Urinary bladder (tissue), 4 donors: ENCODE data around the gene AOPEP. TPM values are rescaled to one million over a fixed set of nuclear protein-coding genes. Genes with fewer than 3 reads are reported as not detected.
"Not testable (repeated sequence)": the region's sequence is repeated elsewhere in the genome, so short reads cannot be mapped to it uniquely, and the experiment has no call there.

ENCODE experiments used
- DNase-seq: peaks from one replicate; pipeline ENCODE4 v3.0.0-alpha.2; 2015; ENCODE audit errors: extremely low spot score
- H3K27ac ChIP-seq: one replicate; pipeline ENCODE4 v1.5.1; 2013; ENCODE audit warnings: low read depth, mild to moderate bottlenecking, moderate library complexity
- H3K36me3 ChIP-seq: one replicate; pipeline ENCODE4 v1.6.1; 2013; ENCODE audit warnings: mild to moderate bottlenecking, moderate library complexity; ENCODE audit not compliant: insufficient read depth
- H3K4me1 ChIP-seq: one replicate; pipeline ENCODE4 v1.6.1; 2013; ENCODE audit warnings: mild to moderate bottlenecking, moderate library complexity; ENCODE audit not compliant: insufficient read depth
- H3K4me3 ChIP-seq: one replicate; pipeline ENCODE4 v1.5.1; 2013; ENCODE audit warnings: low read depth, low read length
- WGBS: extraction: QIAGEN DNeasy Blood & Tissue Kit; methylation state at CpG from one replicate; pipeline ENCODE4 v1.1.7; 2013; 5-methylcytosine and 5-hydroxymethylcytosine counted together
- polyA plus RNA-seq: library from polyadenylated mRNA; stranded (reverse); fragments of 200-250 nt; gene quantifications from one replicate; pipeline ENCODE4 v1.2.3, GENCODE V29; 2013
- total RNA-seq: library from RNA; depleted of rRNA; stranded (reverse); fragments of >200 nt; gene quantifications from one replicate; pipeline ENCODE4 v1.2.3, GENCODE V29; 2014
- donor health status: healthy with polysubstance abuse.
- donor health status: healthy.

AOPEP gene
- total and polyA plus RNA-seq, 2 donors: 99.2 to 136 TPM

- Histone ChIP-seq H3K27ac (no peak overlapping the region), H3K36me3 (no peaks in the 10 kb centered on the region), H3K4me1 (no peaks in the 10 kb centered on the region), H3K4me3 (no peak overlapping the region)
- no peak for DNase-seq
- WGBS: 77% methylated on average over 9 of the region's 9 CpGs
These were observed 99.5 kb downstream of the AOPEP start for GRCh38 chr9:94826044-94826443.

DNA sequence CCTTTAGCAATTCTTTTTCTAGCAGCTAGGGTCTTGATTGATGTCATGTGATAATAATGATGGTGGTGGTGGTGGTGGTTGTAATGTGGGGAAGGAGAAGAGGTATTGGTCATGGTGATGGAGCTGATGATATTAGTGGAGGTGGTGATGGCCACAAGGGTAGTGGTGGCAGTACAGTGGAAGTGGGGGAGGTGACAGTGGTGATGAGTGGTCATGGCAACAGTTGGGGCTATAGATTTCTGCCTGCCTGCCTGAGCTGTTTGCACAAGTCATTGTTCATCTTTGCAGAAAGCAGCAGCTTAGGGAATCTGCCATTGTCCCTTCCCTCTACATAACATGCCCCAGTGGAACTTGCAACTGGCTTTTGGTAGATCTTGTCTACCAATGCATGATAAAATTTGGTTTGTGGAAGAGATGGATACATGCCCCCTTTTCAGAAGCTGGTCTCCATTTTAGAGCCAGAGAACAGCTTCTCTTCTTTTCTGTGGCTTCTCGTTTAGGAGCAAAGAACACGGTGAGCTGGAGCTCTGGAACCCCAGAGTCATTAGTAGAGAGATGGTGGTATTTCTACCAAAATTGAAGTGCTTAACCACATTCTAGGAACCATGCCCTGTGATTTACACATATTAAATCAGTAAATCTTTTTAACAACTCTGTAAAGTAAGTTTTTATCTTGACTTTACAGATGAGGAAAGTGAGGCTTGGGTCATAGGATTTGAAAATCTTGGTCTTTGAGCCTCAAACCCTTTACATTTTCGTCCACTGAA, 100.3 kb downstream of the AOPEP start:
- H3K4me3 ChIP-seq: no peak overlapping the region
- no peaks in the 10 kb centered on the region for H3K4me1 ChIP-seq
- no peak for DNase-seq
- H3K36me3 ChIP-seq: no peaks in the 10 kb centered on the region
- no peak overlapping the region for H3K27ac ChIP-seq
- 87% methylated on average over 3 of the region's 3 CpGs for WGBS

DNA sequence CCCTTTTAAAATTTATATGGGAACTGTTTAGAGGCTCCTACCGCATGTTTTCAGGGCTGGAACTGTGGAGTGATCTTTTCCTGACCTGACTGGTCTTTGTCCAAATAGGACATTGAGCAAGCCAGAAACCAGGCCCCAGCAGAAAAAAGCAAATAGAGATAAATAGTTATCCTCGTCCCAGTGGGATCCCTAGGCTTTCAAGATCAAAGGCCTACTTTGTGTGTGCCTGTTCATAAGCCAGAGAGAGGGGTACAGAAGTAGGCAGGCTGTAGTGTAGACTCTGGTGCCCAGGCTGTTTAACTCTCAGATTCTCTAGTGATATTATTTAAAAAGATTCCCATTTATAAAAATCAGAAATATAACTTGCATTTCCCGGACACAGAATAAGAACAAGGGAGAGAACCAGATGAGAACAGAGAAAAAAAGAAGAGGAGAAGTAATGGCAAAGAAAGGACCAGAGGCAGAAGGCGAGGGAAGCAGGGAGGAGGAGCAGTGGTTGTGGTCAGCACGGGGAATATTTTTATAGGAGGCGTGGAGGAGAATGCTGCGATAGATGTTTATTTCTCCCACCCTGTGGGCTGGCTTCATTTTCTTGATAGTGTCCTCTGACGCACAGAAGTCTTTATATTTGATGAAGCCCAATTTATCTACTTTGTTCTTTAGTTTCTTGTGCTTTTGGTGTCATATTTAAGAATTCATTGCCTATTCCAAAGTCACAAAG, 101.2 kb downstream of the AOPEP start:
- no peak for DNase-seq

DNA sequence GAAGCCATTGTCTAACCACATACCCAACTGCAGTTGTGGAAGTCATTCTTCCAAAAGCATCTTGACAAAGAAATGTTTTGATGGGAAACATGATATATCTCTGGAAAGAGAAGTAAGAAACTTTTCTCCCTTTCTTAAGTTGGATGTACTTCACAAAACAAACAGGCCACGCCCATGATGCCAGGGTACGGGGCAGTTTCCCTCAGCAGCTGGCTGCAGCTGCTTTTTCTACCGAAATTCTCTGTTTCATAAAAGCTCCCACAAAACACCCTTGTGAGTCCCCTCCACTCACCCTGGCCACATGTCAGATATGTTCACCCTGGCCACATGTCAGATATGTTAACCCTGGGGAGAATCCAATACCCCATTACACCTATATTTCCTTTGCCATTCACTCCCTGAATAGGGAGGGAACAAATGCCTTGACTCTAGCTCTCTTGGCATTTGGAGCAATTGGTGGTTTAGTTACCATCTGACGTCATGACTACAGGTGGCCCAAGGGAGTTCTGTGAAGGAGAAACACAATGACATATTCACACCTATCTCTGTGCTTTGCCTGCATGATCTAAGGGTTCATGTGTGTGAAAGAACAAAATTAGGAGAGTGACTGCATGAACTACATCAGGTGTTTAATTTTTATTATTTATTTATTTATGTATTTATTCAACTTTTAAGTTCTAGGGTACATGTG, 103.0 kb downstream of the AOPEP start:
- WGBS: 74% methylated on average over 4 of the region's 4 CpGs
- H3K4me3 ChIP-seq: no peak overlapping the region
- H3K36me3 ChIP-seq: no peaks in the 10 kb centered on the region
- H3K27ac ChIP-seq: no peak overlapping the region
- H3K4me1 ChIP-seq: no peaks in the 10 kb centered on the region
- DNase-seq: no peak

More for the DNA sequence above, 101.2 kb downstream of the AOPEP start:
- WGBS: 27% methylated on average over 8 of the region's 8 CpGs
- no peak overlapping the region for H3K4me3 ChIP-seq
- H3K36me3 ChIP-seq: no peaks in the 10 kb centered on the region
- peak overlapping the region; percentile 28 for H3K27ac ChIP-seq
- no peaks in the 10 kb centered on the region for H3K4me1 ChIP-seq

GRCh38 chr9:94830071-94830604, 103.6 kb downstream of the AOPEP start:
- H3K4me1 ChIP-seq: not testable (repeated sequence)

GRCh38 chr9:94833802-94834201, 107.3 kb downstream of the AOPEP start:
- WGBS: 94% methylated on average over 4 of the region's 4 CpGs
- Histone ChIP-seq H3K27ac (no peak overlapping the region), H3K4me3 (no peak overlapping the region), H3K36me3 (no peaks in the 10 kb centered on the region), H3K4me1 (no peaks in the 10 kb centered on the region)
- DNase-seq: no peak

More at GRCh38 chr9:94830071-94830604, 103.6 kb downstream of the AOPEP start:
- H3K36me3 ChIP-seq, H3K4me3 ChIP-seq, DNase-seq, H3K27ac ChIP-seq: not testable (repeated sequence)
- WGBS: 62% methylated on average over 3 of the region's 3 CpGs

DNA sequence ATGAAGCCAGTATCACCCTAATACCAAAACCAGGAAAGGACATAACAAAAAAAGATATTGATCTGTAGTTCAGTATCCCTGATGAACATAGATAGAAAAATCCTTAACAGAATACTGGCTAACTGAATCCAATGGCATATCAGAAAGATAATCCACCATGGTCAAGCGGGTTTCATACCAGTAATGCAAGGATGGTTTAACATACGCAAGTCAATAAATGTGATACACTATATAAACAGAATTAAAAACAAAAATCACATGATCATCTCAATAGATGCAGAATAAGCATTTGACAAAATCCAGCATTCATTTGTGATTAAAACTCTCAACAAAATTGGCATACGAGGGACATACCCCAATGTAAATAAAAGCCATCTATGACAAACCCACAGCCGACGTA, 110.9 kb downstream of the AOPEP start:
- Histone ChIP-seq H3K27ac (no peak overlapping the region), H3K4me3 (no peak overlapping the region), H3K36me3 (no peaks in the 10 kb centered on the region), H3K4me1 (no peaks in the 10 kb centered on the region)
- DNase-seq: no peak
- 89% methylated on average over 5 of the region's 5 CpGs for WGBS

DNA sequence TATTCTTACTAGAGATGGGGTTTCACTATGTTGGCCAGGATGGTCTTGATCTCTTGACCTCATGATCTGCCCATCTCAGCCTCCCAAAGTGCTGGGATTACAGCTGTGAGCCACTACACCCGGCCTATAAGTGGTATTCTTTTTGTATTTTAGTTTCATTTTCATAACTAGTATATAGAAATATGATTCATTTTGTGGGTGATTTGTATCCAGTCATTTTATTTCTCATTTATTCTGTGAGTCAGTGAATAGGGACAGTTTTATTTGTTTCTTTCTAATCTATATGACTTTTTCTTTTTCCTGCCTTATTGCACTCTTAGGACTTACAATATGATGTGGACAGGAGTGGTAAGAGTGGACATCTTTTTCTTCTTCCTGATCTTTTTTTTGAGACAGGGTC, 112.9 kb downstream of the AOPEP start:
- H3K4me1 ChIP-seq: no peaks in the 10 kb centered on the region
- no peak overlapping the region for H3K4me3 ChIP-seq
- no peak for DNase-seq
- 96% methylated on average over 1 of the region's 1 CpG for WGBS
- H3K27ac ChIP-seq: no peak overlapping the region
- H3K36me3 ChIP-seq: no peaks in the 10 kb centered on the region

DNA sequence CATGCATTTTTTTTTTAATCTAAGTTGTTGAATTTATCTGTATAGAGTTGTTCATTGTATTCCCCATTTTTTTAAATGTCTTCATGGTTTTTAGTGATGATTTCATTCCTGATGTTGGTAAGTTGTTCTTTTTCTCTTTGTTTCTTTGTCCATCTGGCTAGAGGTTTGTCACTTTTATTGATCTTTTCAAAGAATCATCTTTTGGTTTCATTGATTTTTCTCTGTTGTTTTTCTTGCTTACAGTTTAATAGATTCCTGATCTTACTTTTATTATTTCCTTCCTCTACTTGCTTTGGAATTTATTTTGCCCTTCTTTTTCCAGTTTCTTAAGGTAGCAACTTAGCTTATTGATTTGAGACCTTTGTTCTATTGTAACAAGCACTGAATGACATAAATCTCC, 114.2 kb downstream of the AOPEP start:
- H3K27ac ChIP-seq: no peak overlapping the region
- no peak for DNase-seq
- no peak overlapping the region for H3K4me3 ChIP-seq
- H3K4me1 ChIP-seq: no peaks in the 10 kb centered on the region
- H3K36me3 ChIP-seq: no peaks in the 10 kb centered on the region

DNA sequence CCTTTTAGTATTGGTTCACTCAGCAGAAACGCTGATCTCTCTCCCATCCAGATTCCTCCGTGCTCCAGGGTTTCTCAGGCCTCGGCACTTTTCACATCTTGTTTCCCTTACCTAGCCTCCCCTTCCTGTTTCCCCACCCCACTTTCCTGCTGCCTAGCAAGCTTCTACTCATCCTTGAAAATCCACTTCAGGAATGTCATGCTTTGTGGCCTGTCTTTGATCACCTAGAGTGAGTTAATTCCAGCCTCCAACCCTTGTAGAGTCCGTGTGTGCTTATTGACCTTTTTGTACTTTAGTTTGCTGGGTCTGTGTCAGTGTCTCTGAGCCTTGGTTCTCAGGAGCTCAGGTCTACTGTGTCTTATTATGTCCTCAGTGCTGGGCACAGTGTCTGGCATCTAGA, 116.6 kb downstream of the AOPEP start:
- WGBS: 86% methylated on average over 4 of the region's 4 CpGs
- H3K4me3 ChIP-seq: no peak overlapping the region
- H3K27ac ChIP-seq: no peak overlapping the region
- H3K36me3 ChIP-seq: no peaks in the 10 kb centered on the region
- H3K4me1 ChIP-seq: no peaks in the 10 kb centered on the region
- DNase-seq: no peak

DNA sequence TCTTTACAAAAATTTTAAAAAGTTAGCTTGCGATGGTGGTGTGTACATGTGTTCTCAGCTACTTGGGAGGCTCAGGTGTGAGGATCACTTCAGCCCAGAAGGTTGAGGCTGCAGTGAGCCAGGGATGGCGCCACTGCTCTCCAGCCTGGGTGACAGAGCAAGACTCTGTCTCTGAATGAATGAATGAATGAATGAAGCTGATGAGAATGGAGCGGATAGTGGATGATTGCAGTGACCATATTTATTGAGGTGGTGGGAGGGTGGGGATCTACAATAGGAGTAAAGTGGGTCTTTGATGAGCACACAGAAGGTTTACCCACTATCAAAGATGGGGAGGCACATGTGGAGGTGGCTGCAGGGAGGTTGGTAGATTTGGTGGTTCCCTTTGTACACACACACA, 120.2 kb downstream of the AOPEP start:
- H3K27ac ChIP-seq: no peak overlapping the region
- DNase-seq: no peak
- H3K36me3 ChIP-seq: no peaks in the 10 kb centered on the region
- WGBS: 98% methylated on average over 3 of the region's 3 CpGs
- no peaks in the 10 kb centered on the region for H3K4me1 ChIP-seq
- no peak overlapping the region for H3K4me3 ChIP-seq

DNA sequence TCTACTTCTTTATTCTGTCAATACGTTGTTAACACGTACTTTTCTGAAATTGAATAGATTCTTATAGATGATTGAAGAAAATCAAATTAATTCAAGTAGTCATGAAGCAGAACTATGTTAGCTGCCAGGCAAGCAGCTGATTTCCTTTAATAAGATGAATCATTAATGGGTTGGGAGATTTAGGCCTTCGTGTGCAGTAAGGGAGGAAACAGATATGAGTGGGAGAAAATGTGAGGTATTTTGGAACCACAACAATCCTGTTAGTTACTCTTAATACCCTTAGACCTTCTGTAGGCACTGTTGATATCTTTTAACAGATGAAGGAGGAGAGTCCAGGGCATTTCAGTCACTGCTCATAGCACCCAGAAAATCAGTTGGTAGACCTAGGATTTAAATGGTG, 121.0 kb downstream of the AOPEP start:
- no peak overlapping the region for H3K27ac ChIP-seq
- peaks cover 2% of the 10 kb centered on the region for H3K4me1 ChIP-seq
- DNase-seq: no peak
- no peak overlapping the region for H3K4me3 ChIP-seq
- H3K36me3 ChIP-seq: no peaks in the 10 kb centered on the region
- 60% methylated on average over 3 of the region's 3 CpGs for WGBS

DNA sequence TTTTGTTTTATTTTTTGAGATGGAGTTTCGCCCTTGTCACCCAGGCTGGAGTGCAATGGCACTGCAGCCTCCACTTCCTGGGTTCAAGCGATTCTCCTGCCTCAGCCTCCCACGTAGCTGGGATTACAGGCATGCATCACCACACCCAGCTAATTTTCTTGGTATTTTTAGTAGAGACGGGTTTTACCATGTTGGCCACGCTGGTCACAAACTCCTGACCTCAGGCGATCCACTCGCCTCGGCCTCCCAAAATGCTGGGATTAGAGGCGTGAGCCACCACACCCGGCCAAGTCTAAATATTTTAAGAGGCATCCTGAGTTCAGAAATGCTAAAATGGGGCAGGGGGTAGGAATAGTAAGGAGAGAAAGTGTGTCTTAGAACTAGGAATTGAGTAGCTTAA, 122.3 kb downstream of the AOPEP start:
- not testable (repeated sequence) for H3K27ac ChIP-seq, DNase-seq, H3K4me3 ChIP-seq, H3K4me1 ChIP-seq, H3K36me3 ChIP-seq
- 95% methylated on average over 10 of the region's 10 CpGs for WGBS
